OCI-LY3 (cell line): ENCODE data around the gene CTNND2.

ENCODE experiments used
- EZH2phosphoT487 ChIP-seq: fragments of 200-600 bp; shearing (Covaris generic); IDR thresholded peaks from 2 replicates; pipeline ENCODE4 v1.6.1; 2018; ENCODE audit warnings: antibody characterized with exemption, mixed run types, low read depth
- TF ChIP-seq, protein P1 (sequence below): fragments of 200-600, 300-600 bp; sonication (generic); IDR thresholded peaks from 2 replicates; pipeline ENCODE4 v1.5.1; 2014; ENCODE audit warnings: antibody characterized with exemption, low read length, low read depth

- TF ChIP-seq, protein P1, sequence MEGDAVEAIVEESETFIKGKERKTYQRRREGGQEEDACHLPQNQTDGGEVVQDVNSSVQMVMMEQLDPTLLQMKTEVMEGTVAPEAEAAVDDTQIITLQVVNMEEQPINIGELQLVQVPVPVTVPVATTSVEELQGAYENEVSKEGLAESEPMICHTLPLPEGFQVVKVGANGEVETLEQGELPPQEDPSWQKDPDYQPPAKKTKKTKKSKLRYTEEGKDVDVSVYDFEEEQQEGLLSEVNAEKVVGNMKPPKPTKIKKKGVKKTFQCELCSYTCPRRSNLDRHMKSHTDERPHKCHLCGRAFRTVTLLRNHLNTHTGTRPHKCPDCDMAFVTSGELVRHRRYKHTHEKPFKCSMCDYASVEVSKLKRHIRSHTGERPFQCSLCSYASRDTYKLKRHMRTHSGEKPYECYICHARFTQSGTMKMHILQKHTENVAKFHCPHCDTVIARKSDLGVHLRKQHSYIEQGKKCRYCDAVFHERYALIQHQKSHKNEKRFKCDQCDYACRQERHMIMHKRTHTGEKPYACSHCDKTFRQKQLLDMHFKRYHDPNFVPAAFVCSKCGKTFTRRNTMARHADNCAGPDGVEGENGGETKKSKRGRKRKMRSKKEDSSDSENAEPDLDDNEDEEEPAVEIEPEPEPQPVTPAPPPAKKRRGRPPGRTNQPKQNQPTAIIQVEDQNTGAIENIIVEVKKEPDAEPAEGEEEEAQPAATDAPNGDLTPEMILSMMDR: no peak
- no peak for TF ChIP-seq EZH2phosphoT487
Observed at GRCh38 chr5:11052871-11053270, 851.4 kb downstream of the CTNND2 start.
